ENCODE results near the gene CENPO. TPM values are rescaled to one million over a fixed set of nuclear protein-coding genes. Genes with fewer than 3 reads are reported as not detected.

The CENPO gene
- total RNA-seq, 2 donors from 2014 or later, result 2.6 to 3.9 TPM

DNA sequence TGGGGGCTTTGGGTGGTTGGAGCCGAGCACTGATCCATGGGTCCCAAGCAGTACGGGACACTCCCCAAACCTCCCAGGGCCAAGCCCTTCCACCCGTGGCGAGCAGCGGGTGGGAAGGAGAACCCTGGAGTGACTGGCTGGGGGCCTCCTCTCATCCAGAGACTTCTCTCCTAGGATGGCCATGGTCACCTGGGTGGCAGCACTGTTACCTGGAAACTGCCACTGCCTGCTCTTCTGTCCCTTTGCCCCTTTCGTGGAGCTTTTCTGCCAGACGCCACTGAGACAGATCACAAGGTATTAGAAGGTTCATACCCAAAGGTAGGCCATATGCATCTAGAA, 26.9 kb downstream of the CENPO start:
- intact Hi-C loops (cut with DNase I), result no loop called here
- no peak for DNase-seq (ENCODE audit: low spot score)

DNA sequence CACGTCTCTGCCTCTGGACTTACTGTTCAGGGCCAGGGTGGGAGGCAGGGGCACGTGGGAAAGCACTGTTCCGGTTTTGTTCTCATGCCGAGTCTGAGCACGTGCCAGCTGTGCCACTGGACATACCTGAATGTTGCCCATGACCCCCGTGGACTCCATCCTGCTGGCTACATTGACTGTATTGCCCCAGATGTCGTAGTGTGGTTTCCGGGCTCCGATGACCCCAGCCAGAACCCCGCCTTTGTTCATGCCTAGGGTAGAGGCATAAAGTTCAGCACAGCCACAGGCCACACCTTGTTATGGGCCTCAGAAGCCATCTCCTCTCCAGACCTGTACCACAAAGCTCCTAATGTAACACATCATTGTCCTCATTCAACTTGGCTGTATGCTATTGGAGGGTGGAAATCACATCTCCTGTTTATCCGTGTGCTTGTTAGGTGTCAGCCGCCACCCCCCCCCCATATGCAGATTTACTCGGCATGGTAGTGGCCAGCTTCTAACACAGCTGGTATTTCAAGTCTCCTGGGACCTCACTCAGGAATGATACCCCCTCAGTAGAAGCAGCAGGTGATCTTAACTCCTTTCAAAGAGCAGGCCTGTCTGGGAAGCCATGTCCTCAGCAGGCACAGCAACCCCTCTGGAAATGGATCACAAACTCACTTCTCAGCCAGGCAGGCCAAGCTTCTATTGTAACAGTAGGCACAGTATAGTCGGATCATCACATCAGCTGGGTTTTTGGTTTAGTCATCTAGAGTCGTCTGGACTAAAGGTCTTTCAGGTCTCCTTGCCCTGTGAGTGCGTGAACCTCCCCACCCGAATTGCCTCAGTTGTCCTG, 27.6 kb downstream of the CENPO start:
- intact Hi-C loops (cut with DNase I), result no loop called here
- DNase-seq (ENCODE audit: low spot score), result peak; percentile 54

- DNase-seq (ENCODE audit: low spot score), result no peak
- intact Hi-C loops (cut with DNase I), result no loop called here
Measured at GRCh38 chr2:24821433-24821891, 28.2 kb downstream of the CENPO start.

DNA sequence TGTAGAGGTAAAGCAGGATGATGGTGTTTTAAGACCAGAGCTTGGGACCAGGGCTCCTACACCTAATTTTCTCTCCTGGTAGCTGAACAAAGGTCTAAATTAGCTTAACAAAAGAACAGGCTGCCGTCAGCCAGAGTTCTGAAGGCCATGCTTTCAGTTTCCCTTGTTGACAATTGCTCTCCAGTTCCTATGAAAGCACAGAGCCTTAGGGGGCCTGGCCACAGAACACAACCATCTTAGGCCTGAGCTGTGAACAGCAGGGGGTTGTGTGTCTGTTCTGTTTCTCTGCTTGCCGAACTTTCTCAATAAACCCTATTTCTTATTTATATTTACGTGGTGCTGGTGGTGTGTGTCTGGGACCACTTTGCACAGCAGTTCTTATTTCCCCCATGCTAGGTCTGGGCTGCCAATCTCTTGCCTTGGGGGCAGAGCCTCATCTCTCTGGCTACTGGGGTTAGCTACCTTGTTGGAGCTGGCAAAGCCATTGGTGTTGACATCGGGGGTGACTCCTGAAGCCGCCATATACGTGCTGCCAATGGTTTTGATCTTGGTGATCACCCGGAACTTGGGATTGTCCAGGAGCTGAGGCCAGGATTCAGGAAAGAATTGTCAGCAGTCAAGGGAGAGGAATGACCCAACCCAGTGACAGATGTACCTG, 29.0 kb downstream of the CENPO start:
- DNase-seq (ENCODE audit: low spot score), result no peak
- intact Hi-C loops (cut with DNase I), result no loop called here

DNA sequence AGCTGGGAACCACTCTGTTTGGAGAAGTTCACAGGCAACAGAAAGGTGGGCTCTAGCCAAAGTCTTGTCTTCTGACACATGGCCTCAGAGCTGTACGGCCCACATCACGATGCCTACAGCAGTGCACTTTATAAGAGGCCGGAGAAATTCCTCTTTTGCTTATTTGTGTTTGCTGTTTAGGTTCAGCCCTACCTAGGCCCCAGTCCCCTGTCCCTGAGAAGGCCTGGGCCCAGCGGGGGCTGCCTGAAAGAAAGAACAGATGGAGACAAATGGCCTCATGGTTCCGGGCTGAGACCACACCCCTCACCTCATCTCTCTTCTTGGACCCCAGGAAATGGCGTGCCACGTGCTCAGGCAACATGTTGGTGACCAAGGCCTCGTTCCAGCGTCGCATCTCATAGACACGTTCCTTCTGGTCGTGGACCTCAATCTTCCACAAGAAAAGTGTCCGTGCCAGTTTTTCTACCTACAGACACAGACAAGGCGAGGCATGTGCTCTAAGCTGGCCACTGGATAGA, 30.9 kb downstream of the CENPO start:
- intact Hi-C loops (cut with DNase I), result no loop called here
- no peak for DNase-seq (ENCODE audit: low spot score)

DNA sequence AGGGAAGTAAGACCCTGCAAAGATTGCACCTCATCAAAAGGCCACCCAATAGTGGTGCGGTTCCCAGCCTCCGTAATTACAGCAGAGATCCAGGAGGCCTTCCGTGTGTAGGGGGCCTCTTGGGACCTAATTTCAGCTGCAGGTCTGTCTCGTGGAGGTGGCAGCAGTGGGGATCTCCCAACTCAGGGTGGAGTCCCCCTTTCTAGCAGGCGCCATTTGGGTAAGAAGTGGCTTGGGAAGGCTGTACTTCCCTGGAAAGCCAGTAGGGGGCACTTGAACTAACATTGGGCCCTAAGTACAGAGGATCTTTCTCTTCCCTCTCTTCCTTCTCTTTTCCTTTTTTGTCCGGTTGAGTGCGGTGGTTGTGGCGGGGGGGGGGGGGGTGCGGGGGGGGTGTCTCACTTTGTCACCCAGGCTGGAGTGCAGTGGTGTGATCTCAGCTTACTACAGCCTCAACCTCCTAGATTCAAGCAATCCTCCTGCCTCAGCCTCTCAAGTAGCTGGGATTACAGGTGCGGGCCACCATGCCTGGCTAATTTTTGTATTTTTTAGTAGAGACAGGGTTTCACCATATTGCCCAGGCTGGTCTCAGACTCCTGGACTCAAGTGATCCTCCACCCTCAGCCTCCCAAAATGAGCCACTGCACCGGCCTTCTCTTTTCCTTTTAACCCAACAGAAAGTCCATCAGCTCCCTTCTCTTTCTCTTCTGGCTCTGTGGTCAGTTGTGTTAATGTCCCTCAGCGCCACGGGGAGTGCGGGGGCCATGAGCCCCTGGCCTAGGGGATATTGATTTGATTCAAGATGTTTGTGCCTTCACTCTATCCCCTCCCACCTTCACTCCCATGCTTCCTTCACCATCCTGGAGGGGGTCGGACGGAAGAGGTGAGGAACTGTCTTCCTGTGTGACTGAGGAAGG, 32.0 kb downstream of the CENPO start:
- no peak for DNase-seq (ENCODE audit: low spot score)
- intact Hi-C loops (cut with DNase I), result loop anchor here (5.0 kb wide), 2 partner anchors 408 to 413 kb away; no protein-coding TSS in a partner anchor

- intact Hi-C loops (cut with DNase I), result loop anchor here (5.0 kb wide), 2 partner anchors 409 to 414 kb away; no protein-coding TSS in a partner anchor
- no peak for DNase-seq (ENCODE audit: low spot score)
Measured at GRCh38 chr2:24825883-24826772, 32.9 kb downstream of the CENPO start.

GRCh38 chr2:24826773-24827145, 33.5 kb downstream of the CENPO start:
- intact Hi-C loops (cut with DNase I), result loop anchor here (5.0 kb wide), 2 partner anchors 409 to 414 kb away; no protein-coding TSS in a partner anchor
- DNase-seq (ENCODE audit: low spot score), result no peak

GRCh38 chr2:24827321-24828237, 34.4 kb downstream of the CENPO start:
- peak; percentile 90 for DNase-seq (ENCODE audit: low spot score)
- intact Hi-C loops (cut with DNase I), result loop anchor here (5.0 kb wide), 2 partner anchors 410 to 415 kb away; no protein-coding TSS in a partner anchor

- DNase-seq (ENCODE audit: low spot score), result peak; percentile 80
- intact Hi-C loops (cut with DNase I), result loop anchor here (5.0 kb wide), 2 partner anchors 411 to 416 kb away; no protein-coding TSS in a partner anchor
Measured at GRCh38 chr2:24828238-24828996, 35.2 kb downstream of the CENPO start.

DNA sequence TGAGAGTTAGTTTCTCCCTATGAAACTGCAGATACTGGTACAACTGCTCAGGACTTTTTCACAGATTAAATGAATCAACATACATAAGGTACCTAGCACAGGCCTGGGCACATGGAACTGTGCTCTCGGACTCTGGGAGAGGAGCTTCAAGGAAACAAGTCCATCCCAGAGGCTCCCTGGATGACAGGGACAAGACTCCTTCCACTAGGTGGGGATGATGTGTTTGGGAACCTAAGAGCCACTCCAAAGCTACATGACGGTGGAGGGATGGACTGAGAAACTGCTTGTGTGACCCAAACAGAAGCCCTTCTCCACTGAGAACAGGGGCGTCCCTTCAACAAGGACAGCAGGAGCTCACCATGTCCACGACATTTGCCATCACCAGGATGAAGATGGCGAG, 37.1 kb downstream of the CENPO start:
- intact Hi-C loops (cut with DNase I), result no loop called here
- no peak for DNase-seq (ENCODE audit: low spot score)

DNA sequence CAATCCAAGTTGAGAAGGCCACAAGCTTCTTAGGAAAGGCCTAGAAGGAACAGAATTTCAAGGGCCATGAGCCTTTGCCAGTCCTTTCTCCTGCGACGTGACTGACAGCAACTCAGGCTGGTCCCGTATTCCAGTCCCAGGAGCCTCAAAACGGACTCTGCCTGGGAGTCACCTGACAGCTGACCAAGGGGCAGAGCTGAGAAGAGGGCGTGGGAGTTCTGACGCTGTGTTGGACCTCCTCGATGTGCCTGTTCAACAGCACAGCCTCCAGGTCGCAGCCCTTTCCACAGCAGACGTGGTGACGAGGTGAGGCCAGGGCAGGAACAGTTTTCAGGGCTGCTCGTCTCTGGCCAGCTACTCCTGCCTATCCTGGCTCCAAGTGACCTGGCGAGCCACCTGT, 37.6 kb downstream of the CENPO start:
- intact Hi-C loops (cut with DNase I), result no loop called here
- peak; percentile 45 for DNase-seq (ENCODE audit: low spot score)

- DNase-seq (ENCODE audit: low spot score), result peak; percentile 70
- intact Hi-C loops (cut with DNase I), result no loop called here
Measured at GRCh38 chr2:24831221-24832072, 38.2 kb downstream of the CENPO start.

DNA sequence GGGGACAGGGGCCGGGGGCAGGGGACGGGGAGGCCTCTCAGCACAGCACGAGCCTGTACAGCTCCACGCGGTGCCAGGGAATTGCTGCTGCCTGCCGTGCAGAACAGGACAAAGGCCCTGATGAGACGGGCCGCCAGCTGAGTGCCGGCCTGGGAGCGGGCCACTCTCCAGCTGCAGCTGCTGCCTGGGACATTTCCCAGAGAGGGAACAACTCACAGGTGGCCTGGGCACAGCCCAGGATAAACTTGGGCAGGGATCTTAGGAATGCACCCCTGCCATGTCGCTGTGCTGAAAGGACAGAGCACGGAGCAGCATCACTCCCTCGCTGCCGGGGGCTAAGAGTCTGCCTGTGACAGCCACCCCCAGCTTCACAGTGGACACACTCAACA, 38.8 kb downstream of the CENPO start:
- intact Hi-C loops (cut with DNase I), result no loop called here
- DNase-seq (ENCODE audit: low spot score), result peak; percentile 72

DNA sequence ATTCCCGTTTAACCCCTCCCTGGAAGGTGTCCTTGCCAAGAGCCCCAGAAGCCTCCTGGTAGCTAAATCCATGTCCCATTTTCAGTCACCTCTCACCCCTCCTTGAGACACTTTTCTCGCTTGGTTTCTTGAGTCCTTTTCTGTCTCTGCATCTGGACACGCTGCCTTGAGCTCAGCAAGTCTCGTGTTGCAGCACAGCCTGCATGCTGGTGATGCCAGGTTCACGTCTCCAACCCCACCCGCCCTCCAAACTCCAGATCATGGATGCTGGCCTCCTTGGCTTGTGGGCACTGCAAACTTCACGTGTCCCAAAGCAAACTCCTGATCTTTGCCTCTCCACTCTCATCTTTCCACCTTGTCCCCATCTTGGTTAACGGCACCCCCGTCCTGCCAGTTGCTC, 39.3 kb downstream of the CENPO start:
- intact Hi-C loops (cut with DNase I), result no loop called here
- DNase-seq (ENCODE audit: low spot score), result peak; percentile 59

Measured in posterior vena cava (tissue), 2 donors.